H9 (cell line): ENCODE results near the gene TMEM63C. TPM values are rescaled to one million over a fixed set of nuclear protein-coding genes. Genes with fewer than 3 reads are reported as not detected.

Experiments used
- DNase-seq: peaks from one replicate; pipeline ENCODE4 v3.0.0-alpha.2; 2017
- H2AFZ ChIP-seq: one replicate; pipeline ENCODE4 v1.6.1; 2013; ENCODE audit warnings: mild to moderate bottlenecking, low read length, control low read depth, moderate library complexity
- H2AK5ac ChIP-seq: 2 replicates; pipeline ENCODE4 v1.6.1; 2013; ENCODE audit warnings: low read length, control low read depth, mixed read lengths; ENCODE audit not compliant: insufficient read length
- H2BK120ac ChIP-seq: one replicate; pipeline ENCODE4 v1.6.1; 2013; ENCODE audit warnings: low read depth, mild to moderate bottlenecking, low read length, control low read depth, inconsistent platforms; ENCODE audit not compliant: poor library complexity, severe bottlenecking
- H2BK12ac ChIP-seq: 2 replicates; pipeline ENCODE4 v1.6.1; 2013; ENCODE audit warnings: low read length, control low read depth, mixed read lengths, low read depth; ENCODE audit not compliant: insufficient read length
- H2BK15ac ChIP-seq: 2 replicates; pipeline ENCODE4 v1.6.1; 2013; ENCODE audit warnings: low read depth, low read length, control low read depth
- H2BK20ac ChIP-seq: one replicate; pipeline ENCODE4 v1.6.1; 2013; ENCODE audit warnings: low read depth, mild to moderate bottlenecking, low read length, control low read depth, inconsistent platforms; ENCODE audit not compliant: poor library complexity, severe bottlenecking
- H2BK5ac ChIP-seq: 2 replicates; pipeline ENCODE4 v1.6.1; 2013; ENCODE audit warnings: low read length, control low read depth, mixed read lengths; ENCODE audit not compliant: insufficient read length
- H3K14ac ChIP-seq: 2 replicates; pipeline ENCODE4 v1.6.1; 2013; ENCODE audit warnings: low read length, control low read depth; ENCODE audit not compliant: insufficient read depth
- H3K18ac ChIP-seq: 2 replicates; pipeline ENCODE4 v1.6.1; 2013; ENCODE audit warnings: low read depth, mild to moderate bottlenecking, mixed read lengths, low read length, control low read depth; ENCODE audit not compliant: insufficient read length
- H3K23ac ChIP-seq: 2 replicates; pipeline ENCODE4 v1.6.1; 2013; ENCODE audit warnings: low read length, control low read depth, mixed read lengths, low read depth; ENCODE audit not compliant: insufficient read length
- H3K23me2 ChIP-seq: 2 replicates; pipeline ENCODE4 v1.6.1; 2013; ENCODE audit warnings: low read depth, mild to moderate bottlenecking, mixed read lengths, low read length, control low read depth; ENCODE audit not compliant: insufficient read length, poor library complexity, severe bottlenecking
- H3K27ac ChIP-seq: 2 replicates; pipeline ENCODE4 v1.5.1; 2013; ENCODE audit warnings: low read length, control low read depth, mixed read lengths, low read depth; ENCODE audit not compliant: insufficient read length
- H3K27me3 ChIP-seq: 2 replicates; pipeline ENCODE4 v1.6.1; 2013; ENCODE audit warnings: low read length, control low read depth, inconsistent platforms; ENCODE audit not compliant: insufficient read depth
- H3K4ac ChIP-seq: 2 replicates; pipeline ENCODE4 v1.6.1; 2013; ENCODE audit warnings: low read depth, mild to moderate bottlenecking, control low read depth, inconsistent platforms, low read length, moderate library complexity
- H3K4me1 ChIP-seq: 2 replicates; pipeline ENCODE4 v1.6.1; 2013; ENCODE audit warnings: low read length, control low read depth, inconsistent platforms; ENCODE audit not compliant: insufficient read depth
- H3K4me2 ChIP-seq: 2 replicates; pipeline ENCODE4 v1.6.1; 2013; ENCODE audit warnings: low read length, control low read depth, mixed read lengths; ENCODE audit not compliant: insufficient read length, insufficient read depth
- H3K56ac ChIP-seq: 2 replicates; pipeline ENCODE4 v1.6.1; 2013; ENCODE audit warnings: low read depth, mild to moderate bottlenecking, mixed read lengths, low read length, control low read depth; ENCODE audit not compliant: insufficient read length
- H3K79me1 ChIP-seq: 2 replicates; pipeline ENCODE4 v1.6.1; 2013; ENCODE audit warnings: low read depth, mild to moderate bottlenecking, moderate library complexity, low read length, control low read depth, inconsistent platforms; ENCODE audit not compliant: insufficient read depth, poor library complexity, severe bottlenecking
- H3K79me2 ChIP-seq: 2 replicates; pipeline ENCODE4 v1.6.1; 2013; ENCODE audit warnings: low read length, control low read depth, inconsistent platforms; ENCODE audit not compliant: insufficient read depth
- H3K9ac ChIP-seq: 2 replicates; pipeline ENCODE4 v1.6.1; 2013; ENCODE audit warnings: low read length, control low read depth, mixed read lengths; ENCODE audit not compliant: insufficient read length; ENCODE audit errors: extremely low read depth
- H3K9me3 ChIP-seq: one replicate; pipeline ENCODE4 v1.6.1; 2013; ENCODE audit warnings: low read depth, low read length, inconsistent platforms; ENCODE audit not compliant: control insufficient read depth
- H3T11ph ChIP-seq: one replicate; pipeline ENCODE4 v1.6.1; 2013; ENCODE audit warnings: mild to moderate bottlenecking, low read length, control low read depth, inconsistent platforms
- H4K20me1 ChIP-seq: one replicate; pipeline ENCODE4 v1.6.1; 2013; ENCODE audit not compliant: control insufficient read depth, insufficient read length, insufficient read depth
- H4K5ac ChIP-seq: 2 replicates; pipeline ENCODE4 v1.6.1; 2013; ENCODE audit warnings: low read depth, mild to moderate bottlenecking, mixed read lengths, low read length, control low read depth; ENCODE audit not compliant: insufficient read length
- H4K8ac ChIP-seq: replicated peaks from 2 replicates; pipeline ENCODE4 v1.6.1; 2013; ENCODE audit warnings: low read length, control low read depth, mixed read lengths, low read depth; ENCODE audit not compliant: insufficient read length
- H4K91ac ChIP-seq: 2 replicates; pipeline ENCODE4 v1.6.1; 2013; ENCODE audit warnings: low read depth, mild to moderate bottlenecking, moderate library complexity, mixed read lengths, low read length, control low read depth; ENCODE audit not compliant: insufficient read length
- H3K27ac Mint-ChIP-seq, 3 experiments: 2 replicates in 2 of 3; 3 replicates in 1 of 3; pipeline ENCODE4 v1.8.0; 2020 to 2021; ENCODE audit warnings: mixed read lengths in 3 of 3, mild to moderate bottlenecking in 1 of 3, moderate library complexity in 1 of 3
- H3K27me3 Mint-ChIP-seq: 2 replicates; pipeline ENCODE4 v1.8.0; 2021; ENCODE audit warnings: low read depth, mild to moderate bottlenecking, moderate library complexity, mixed read lengths
- H3K36me3 Mint-ChIP-seq, 3 experiments: 2 replicates in 2 of 3; 3 replicates in 1 of 3; pipeline ENCODE4 v1.8.0; 2020 to 2021; ENCODE audit warnings: low read depth in 3 of 3, mixed read lengths in 3 of 3; ENCODE audit not compliant: insufficient read depth in 1 of 3
- H3K4me1 Mint-ChIP-seq, 2 experiments: 2 replicates each; pipeline ENCODE4 v1.8.0; 2020; ENCODE audit warnings: mixed read lengths in 2 of 2
- H3K4me3 Mint-ChIP-seq, 2 experiments: 2 replicates in 1 of 2; 3 replicates in 1 of 2; pipeline ENCODE4 v1.8.0; 2020 to 2021; ENCODE audit warnings: mild to moderate bottlenecking in 2 of 2, mixed read lengths in 2 of 2, moderate library complexity in 1 of 2
- H3K9me3 Mint-ChIP-seq, 2 experiments: 2 replicates in 1 of 2; 3 replicates in 1 of 2; pipeline ENCODE4 v1.8.0; 2020; ENCODE audit warnings: mild to moderate bottlenecking in 2 of 2, mixed read lengths in 2 of 2, moderate library complexity in 1 of 2
- WGBS: extraction: QIAGEN DNeasy Blood & Tissue Kit; methylation state at CpG from one replicate; pipeline ENCODE4 v1.1.7; 2013; ENCODE audit warnings: missing lambda C conversion rate, low lambda C conversion rate, mixed read lengths; ENCODE audit not compliant: insufficient read length; ENCODE audit errors: extremely low coverage; 5-methylcytosine and 5-hydroxymethylcytosine counted together
- total RNA-seq: library from RNA; stranded (reverse); gene quantifications from 2 replicates; pipeline ENCODE4 v1.2.1, GENCODE V29; 2021
- TF ChIP-seq, protein P1 (sequence below): fragments of 200-600 bp; sonication (generic); conservative IDR thresholded peaks from 3 replicates; pipeline ENCODE4 v1.8.0; 2021; ENCODE audit warnings: antibody characterized with exemption, mild to moderate bottlenecking

Gene TMEM63C
- total RNA-seq, 1 experiment from 2014 or later = 2.2 TPM

DNA sequence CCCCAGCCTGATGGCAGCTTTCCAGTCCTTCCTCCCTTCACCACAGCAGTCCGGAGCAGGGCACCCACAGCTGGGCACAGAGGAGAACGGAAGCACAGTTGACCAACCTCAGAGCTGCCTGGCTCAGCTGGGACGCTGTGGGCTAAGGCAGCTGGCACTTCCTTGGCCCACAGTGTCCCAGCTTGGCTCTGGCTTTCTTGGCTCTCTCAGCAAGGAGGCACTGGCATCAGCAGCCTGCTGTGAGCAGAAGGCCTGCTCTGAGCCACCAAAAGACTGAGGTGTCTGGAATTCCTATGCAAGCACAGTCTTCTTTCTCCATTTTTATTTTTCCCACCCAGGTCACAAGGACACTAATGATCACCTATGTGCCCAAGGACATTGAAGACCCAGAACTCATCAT lies 56.8 kb downstream of the TMEM63C start:
- Histone ChIP-seq H3K4me2 (no peak overlapping the region), H3K23ac (no peak overlapping the region), H3K9me3 (no peaks in the 10 kb centered on the region), H4K8ac (no peak overlapping the region), H3K18ac (no peak overlapping the region), H2AFZ (no peak overlapping the region), H3T11ph (no peak overlapping the region), H2BK20ac (no peak overlapping the region), H2BK120ac (no peak overlapping the region), H3K27me3 (no peaks in the 10 kb centered on the region), H3K4ac (no peak overlapping the region), H4K91ac (no peak overlapping the region), H3K79me2 (no peaks in the 10 kb centered on the region), H3K14ac (no peak overlapping the region; the same call in 1 of the 2 replicates), H2BK12ac (no peak overlapping the region), H3K23me2 (no peaks in the 10 kb centered on the region), H2BK5ac (no peak overlapping the region), H3K27ac (no peak overlapping the region), H2AK5ac (no peak overlapping the region), H3K79me1 (no peaks in the 10 kb centered on the region), H3K9ac (no peak overlapping the region), H4K20me1 (no peaks in the 10 kb centered on the region), H3K56ac (no peak overlapping the region), H4K5ac (no peak overlapping the region), H3K4me1 (no peaks in the 10 kb centered on the region), H2BK15ac (no peak overlapping the region)
- no peaks in the 10 kb centered on the region; the same call in none of the 2 replicates for H3K27me3 Mint-ChIP-seq
- TF ChIP-seq, protein P1, sequence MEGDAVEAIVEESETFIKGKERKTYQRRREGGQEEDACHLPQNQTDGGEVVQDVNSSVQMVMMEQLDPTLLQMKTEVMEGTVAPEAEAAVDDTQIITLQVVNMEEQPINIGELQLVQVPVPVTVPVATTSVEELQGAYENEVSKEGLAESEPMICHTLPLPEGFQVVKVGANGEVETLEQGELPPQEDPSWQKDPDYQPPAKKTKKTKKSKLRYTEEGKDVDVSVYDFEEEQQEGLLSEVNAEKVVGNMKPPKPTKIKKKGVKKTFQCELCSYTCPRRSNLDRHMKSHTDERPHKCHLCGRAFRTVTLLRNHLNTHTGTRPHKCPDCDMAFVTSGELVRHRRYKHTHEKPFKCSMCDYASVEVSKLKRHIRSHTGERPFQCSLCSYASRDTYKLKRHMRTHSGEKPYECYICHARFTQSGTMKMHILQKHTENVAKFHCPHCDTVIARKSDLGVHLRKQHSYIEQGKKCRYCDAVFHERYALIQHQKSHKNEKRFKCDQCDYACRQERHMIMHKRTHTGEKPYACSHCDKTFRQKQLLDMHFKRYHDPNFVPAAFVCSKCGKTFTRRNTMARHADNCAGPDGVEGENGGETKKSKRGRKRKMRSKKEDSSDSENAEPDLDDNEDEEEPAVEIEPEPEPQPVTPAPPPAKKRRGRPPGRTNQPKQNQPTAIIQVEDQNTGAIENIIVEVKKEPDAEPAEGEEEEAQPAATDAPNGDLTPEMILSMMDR = no peak
- H3K36me3 Mint-ChIP-seq = no peaks in the 10 kb centered on the region
- no peaks in the 10 kb centered on the region for H3K9me3 Mint-ChIP-seq
- no peak overlapping the region for H3K27ac Mint-ChIP-seq
- no CpG with 5 or more reads among the region's 3 CpGs for WGBS
- no peak for DNase-seq
- peaks cover 2 to 5% of the 10 kb centered on the region in 2 experiments; a peak in 2 of 4 replicates for H3K4me1 Mint-ChIP-seq
- H3K4me3 Mint-ChIP-seq = no peak overlapping the region
